ENCODE results near the gene DYRK4.

DYRK4 gene

GRCh38 chr12:4584896-4585295 lies 22.9 kb downstream of the DYRK4 start:
- no peak overlapping the region for H3K4me2 ChIP-seq (ENCODE audit: low read length)
- TF ChIP-seq EZH2phosphoT487 (IDR thresholded peaks at IDR 0.05; ENCODE audit: borderline replicate concordance, low read length): no peak
- TF ChIP-seq, protein P1, sequence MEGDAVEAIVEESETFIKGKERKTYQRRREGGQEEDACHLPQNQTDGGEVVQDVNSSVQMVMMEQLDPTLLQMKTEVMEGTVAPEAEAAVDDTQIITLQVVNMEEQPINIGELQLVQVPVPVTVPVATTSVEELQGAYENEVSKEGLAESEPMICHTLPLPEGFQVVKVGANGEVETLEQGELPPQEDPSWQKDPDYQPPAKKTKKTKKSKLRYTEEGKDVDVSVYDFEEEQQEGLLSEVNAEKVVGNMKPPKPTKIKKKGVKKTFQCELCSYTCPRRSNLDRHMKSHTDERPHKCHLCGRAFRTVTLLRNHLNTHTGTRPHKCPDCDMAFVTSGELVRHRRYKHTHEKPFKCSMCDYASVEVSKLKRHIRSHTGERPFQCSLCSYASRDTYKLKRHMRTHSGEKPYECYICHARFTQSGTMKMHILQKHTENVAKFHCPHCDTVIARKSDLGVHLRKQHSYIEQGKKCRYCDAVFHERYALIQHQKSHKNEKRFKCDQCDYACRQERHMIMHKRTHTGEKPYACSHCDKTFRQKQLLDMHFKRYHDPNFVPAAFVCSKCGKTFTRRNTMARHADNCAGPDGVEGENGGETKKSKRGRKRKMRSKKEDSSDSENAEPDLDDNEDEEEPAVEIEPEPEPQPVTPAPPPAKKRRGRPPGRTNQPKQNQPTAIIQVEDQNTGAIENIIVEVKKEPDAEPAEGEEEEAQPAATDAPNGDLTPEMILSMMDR (IDR thresholded peaks at IDR 0.05; ENCODE audit: low read depth, low read length, poor library complexity, severe bottlenecking): no peak
- no peaks in the 10 kb centered on the region for H3F3A ChIP-seq (ENCODE audit: control insufficient read depth, insufficient read depth)
- no peaks in the 10 kb centered on the region for H3K4me1 ChIP-seq (ENCODE audit: control insufficient read depth, low read length)
- no peak overlapping the region for H3K4me3 ChIP-seq (ENCODE audit: low read length)
- H3K9me3 ChIP-seq (ENCODE audit: control insufficient read depth, insufficient read depth, low read length): no peaks in the 10 kb centered on the region
- H3K9me2 ChIP-seq (replicated peaks; ENCODE audit: control insufficient read depth, low read length): no peaks in the 10 kb centered on the region
- no peaks in the 10 kb centered on the region for H3K36me3 ChIP-seq (ENCODE audit: control insufficient read depth, low read length)
- H3K27ac ChIP-seq (ENCODE audit: low read depth, low read length): no peak overlapping the region
- H4K20me1 ChIP-seq (ENCODE audit: control insufficient read depth, insufficient read depth, low read depth, low read length): no peaks in the 10 kb centered on the region
- peaks cover 9% of the 10 kb centered on the region for H3K27me3 ChIP-seq (ENCODE audit: control insufficient read depth, low read length)
- no peaks in the 10 kb centered on the region for H3K79me2 ChIP-seq (ENCODE audit: control insufficient read depth, low read length)

GRCh38 chr12:4586500-4586899 lies 24.5 kb downstream of the DYRK4 start:
- Histone ChIP-seq H3K4me2 (ENCODE audit: low read length) (no peak overlapping the region), H3K27me3 (ENCODE audit: control insufficient read depth, low read length) (peaks cover 6% of the 10 kb centered on the region; the same call in 1 of the 2 replicates), H3K9me2 (replicated peaks; ENCODE audit: control insufficient read depth, low read length) (no peaks in the 10 kb centered on the region), H3K4me1 (ENCODE audit: control insufficient read depth, low read length) (no peaks in the 10 kb centered on the region), H3F3A (ENCODE audit: control insufficient read depth, insufficient read depth) (no peaks in the 10 kb centered on the region), H3K36me3 (ENCODE audit: control insufficient read depth, low read length) (no peaks in the 10 kb centered on the region), H3K9me3 (ENCODE audit: control insufficient read depth, insufficient read depth, low read length) (no peaks in the 10 kb centered on the region), H3K4me3 (ENCODE audit: low read length) (no peak overlapping the region), H3K79me2 (ENCODE audit: control insufficient read depth, low read length) (no peaks in the 10 kb centered on the region), H3K27ac (ENCODE audit: low read depth, low read length) (no peak overlapping the region), H4K20me1 (ENCODE audit: control insufficient read depth, insufficient read depth, low read depth, low read length) (no peaks in the 10 kb centered on the region)
- TF ChIP-seq, protein P1 (IDR thresholded peaks at IDR 0.05; ENCODE audit: low read depth, low read length, poor library complexity, severe bottlenecking): no peak
- TF ChIP-seq EZH2phosphoT487 (IDR thresholded peaks at IDR 0.05; ENCODE audit: borderline replicate concordance, low read length): no peak

DNA sequence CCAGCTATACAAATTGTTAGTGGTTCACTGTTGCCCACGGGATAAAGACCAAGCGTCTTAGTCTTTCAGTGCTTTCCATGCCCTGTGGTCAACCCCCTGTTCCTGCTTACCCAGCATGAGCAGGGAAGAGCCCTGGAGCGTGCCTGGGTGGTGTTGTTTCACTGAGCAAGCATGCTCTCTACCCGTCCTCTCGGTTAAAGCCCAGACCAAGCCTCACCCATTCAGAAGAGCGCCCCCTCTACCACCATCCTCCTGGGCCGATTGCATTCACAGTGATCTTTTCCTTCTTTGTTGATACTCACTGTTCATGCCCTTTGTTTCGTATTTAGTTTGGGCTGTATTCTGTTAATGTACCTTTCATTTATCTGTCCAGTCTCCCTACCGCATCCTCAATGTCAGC lies 25.1 kb downstream of the DYRK4 start:
- Histone ChIP-seq H3K4me2 (ENCODE audit: low read length) (no peak overlapping the region), H4K20me1 (ENCODE audit: control insufficient read depth, insufficient read depth, low read depth, low read length) (no peaks in the 10 kb centered on the region), H3K4me1 (ENCODE audit: control insufficient read depth, low read length) (no peaks in the 10 kb centered on the region)

More for the DNA sequence above, 25.1 kb downstream of the DYRK4 start:
- Histone ChIP-seq H3K27me3 (ENCODE audit: control insufficient read depth, low read length) (peaks cover 6% of the 10 kb centered on the region; the same call in 1 of the 2 replicates), H3K36me3 (ENCODE audit: control insufficient read depth, low read length) (no peaks in the 10 kb centered on the region), H3K4me3 (ENCODE audit: low read length) (no peak overlapping the region), H3K27ac (ENCODE audit: low read depth, low read length) (no peak overlapping the region), H3K9me2 (replicated peaks; ENCODE audit: control insufficient read depth, low read length) (no peaks in the 10 kb centered on the region), H3K9me3 (ENCODE audit: control insufficient read depth, insufficient read depth, low read length) (no peaks in the 10 kb centered on the region), H3K79me2 (ENCODE audit: control insufficient read depth, low read length) (no peaks in the 10 kb centered on the region), H3F3A (ENCODE audit: control insufficient read depth, insufficient read depth) (no peaks in the 10 kb centered on the region)
- TF ChIP-seq, protein P1 (IDR thresholded peaks at IDR 0.05; ENCODE audit: low read depth, low read length, poor library complexity, severe bottlenecking): no peak
- TF ChIP-seq EZH2phosphoT487 (IDR thresholded peaks at IDR 0.05; ENCODE audit: borderline replicate concordance, low read length): no peak

Measured in DOHH2 (cell line).